GM12864 (cell line): ENCODE measurements around the gene CCR5.

Source experiments
- DNase-seq: peaks from one replicate; pipeline ENCODE4 v3.0.0-alpha.2; 2011; ENCODE audit warnings: low read depth
- H3K4me3 ChIP-seq: 2 replicates; pipeline ENCODE4 v1.5.1; 2011; ENCODE audit warnings: mild to moderate bottlenecking, low read depth, low read length, control low read depth
- TF ChIP-seq, protein P1 (sequence below): IDR thresholded peaks from 2 replicates; pipeline ENCODE4 v1.5.1; 2011; ENCODE audit warnings: low read depth, mild to moderate bottlenecking, moderate library complexity, low read length, control low read depth, inconsistent platforms; ENCODE audit errors: missing control alignments

CCR5 gene

GRCh38 chr3:46395766-46396530 lies 25.2 kb downstream of the CCR5 start:
- no peak overlapping the region for H3K4me3 ChIP-seq
- no peak for DNase-seq
- TF ChIP-seq, protein P1, sequence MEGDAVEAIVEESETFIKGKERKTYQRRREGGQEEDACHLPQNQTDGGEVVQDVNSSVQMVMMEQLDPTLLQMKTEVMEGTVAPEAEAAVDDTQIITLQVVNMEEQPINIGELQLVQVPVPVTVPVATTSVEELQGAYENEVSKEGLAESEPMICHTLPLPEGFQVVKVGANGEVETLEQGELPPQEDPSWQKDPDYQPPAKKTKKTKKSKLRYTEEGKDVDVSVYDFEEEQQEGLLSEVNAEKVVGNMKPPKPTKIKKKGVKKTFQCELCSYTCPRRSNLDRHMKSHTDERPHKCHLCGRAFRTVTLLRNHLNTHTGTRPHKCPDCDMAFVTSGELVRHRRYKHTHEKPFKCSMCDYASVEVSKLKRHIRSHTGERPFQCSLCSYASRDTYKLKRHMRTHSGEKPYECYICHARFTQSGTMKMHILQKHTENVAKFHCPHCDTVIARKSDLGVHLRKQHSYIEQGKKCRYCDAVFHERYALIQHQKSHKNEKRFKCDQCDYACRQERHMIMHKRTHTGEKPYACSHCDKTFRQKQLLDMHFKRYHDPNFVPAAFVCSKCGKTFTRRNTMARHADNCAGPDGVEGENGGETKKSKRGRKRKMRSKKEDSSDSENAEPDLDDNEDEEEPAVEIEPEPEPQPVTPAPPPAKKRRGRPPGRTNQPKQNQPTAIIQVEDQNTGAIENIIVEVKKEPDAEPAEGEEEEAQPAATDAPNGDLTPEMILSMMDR: no peak

- no peak overlapping the region for H3K4me3 ChIP-seq
- no peak for DNase-seq
- TF ChIP-seq, protein P1: no peak
Observed at GRCh38 chr3:46397111-46397510, 26.4 kb downstream of the CCR5 start.

DNA sequence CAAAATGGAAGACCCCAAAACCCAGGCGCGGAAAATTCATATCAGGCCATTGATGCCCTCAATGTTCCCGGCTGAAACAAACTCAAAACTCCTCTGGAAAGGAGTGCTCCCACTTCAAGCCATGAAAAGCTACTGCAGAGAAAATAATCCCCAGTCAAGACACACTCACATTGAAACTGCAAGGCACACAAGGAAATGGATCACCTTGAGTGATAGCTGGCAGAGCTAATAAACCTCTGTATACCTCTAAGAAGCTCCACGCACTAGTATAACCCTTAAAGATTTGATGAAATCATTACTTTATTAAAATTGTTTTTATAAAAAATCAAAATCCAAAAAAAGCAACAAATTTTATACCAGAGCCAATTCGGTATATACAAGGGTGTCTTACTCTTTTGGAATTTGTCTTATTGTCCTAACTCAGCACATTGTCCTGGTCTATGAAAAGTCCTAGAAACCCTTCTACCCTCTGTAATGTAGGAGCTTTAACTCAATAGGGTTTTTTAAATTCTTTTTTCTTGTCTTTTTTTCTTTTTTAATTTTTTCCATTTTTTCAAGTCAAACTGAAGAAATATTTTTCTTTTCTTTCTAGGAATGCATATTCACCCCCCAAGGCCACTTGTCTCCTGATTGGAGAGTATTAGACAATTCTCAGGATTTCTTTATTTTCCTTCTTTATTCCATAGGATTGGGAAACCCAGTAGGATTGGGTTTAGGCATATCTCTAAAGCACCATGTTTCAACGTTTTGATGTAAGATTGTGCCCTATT lies 27.6 kb downstream of the CCR5 start:
- TF ChIP-seq, protein P1: no peak
- H3K4me3 ChIP-seq: no peak overlapping the region
- DNase-seq: no peak

GRCh38 chr3:46399098-46399497 lies 28.4 kb downstream of the CCR5 start:
- TF ChIP-seq, protein P1: no peak
- no peak for DNase-seq

DNA sequence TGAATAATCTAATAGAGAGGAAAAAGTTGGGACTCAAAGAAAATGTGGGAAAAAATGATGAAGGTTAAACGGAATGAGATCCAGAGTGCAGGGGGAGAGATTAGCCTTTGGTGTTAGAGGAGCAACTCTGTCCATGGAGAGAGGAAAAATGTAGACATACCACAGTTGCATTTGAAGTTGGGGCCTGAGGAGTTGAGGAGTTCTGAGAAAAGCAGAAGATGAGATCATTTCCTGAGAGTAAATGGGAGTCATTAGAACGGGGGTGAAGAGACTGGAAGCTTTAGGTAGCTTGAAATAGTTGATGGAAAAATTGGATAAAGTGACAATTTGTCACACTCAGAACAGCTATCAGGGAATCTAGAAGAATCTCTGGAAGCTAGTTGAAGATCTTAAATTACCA lies 28.8 kb downstream of the CCR5 start:
- no peak for DNase-seq
- TF ChIP-seq, protein P1: no peak
- no peak overlapping the region for H3K4me3 ChIP-seq

More at GRCh38 chr3:46399098-46399497, 28.4 kb downstream of the CCR5 start:
- H3K4me3 ChIP-seq: no peak overlapping the region

- no peak overlapping the region for H3K4me3 ChIP-seq
- no peak for DNase-seq
- TF ChIP-seq, protein P1: no peak
Observed at GRCh38 chr3:46400000-46400734, 29.4 kb downstream of the CCR5 start.
